Endothelial cell of umbilical vein (primary cell): Measurements from ENCODE around the gene MAP3K12.

Source experiments
- CTCF ChIP-seq, 2 donors: IDR thresholded peaks; 1 replicate in 1 of 2; 2 replicates in 1 of 2; pipeline ENCODE4 v1.5.1; 2011; ENCODE audit warnings: low read length in 2 of 2, mild to moderate bottlenecking in 2 of 2, moderate library complexity in 2 of 2, control low read depth in 1 of 2, inconsistent platforms in 1 of 2, low read depth in 1 of 2; ENCODE audit not compliant: insufficient read depth in 1 of 2; ENCODE audit errors: extremely low read depth in 1 of 2
- EZH2 ChIP-seq: IDR thresholded peaks from 2 replicates; pipeline ENCODE4 v1.6.1; 2012; ENCODE audit warnings: borderline replicate concordance, low read depth, mild to moderate bottlenecking, moderate library complexity, low read length, inconsistent platforms; ENCODE audit not compliant: severe bottlenecking
- GATA2 ChIP-seq: IDR thresholded peaks from 2 replicates; pipeline ENCODE4 v1.7.0; 2011; ENCODE audit warnings: low read depth, mild to moderate bottlenecking, moderate library complexity, mixed read lengths, low read length; ENCODE audit not compliant: insufficient read length, insufficient read depth

GRCh38 chr12:53514628-53515290 lies 15.5 kb upstream of the MAP3K12 start:
- TF ChIP-seq CTCF (IDR thresholded peaks at IDR 0.05; ENCODE audit: extremely low read depth in 1 of 2, insufficient read depth in 1 of 2, low read depth in 1 of 2, low read length in 2 of 2) (no peak), GATA2 (no peak), EZH2 (no peak)
